ENCODE results near the gene DNAAF3. TPM values are rescaled to one million over a fixed set of nuclear protein-coding genes. Genes with fewer than 3 reads are reported as not detected.

DNAAF3 gene
- total RNA-seq, 1 experiment from 2014 or later = 13.1 TPM

- no peaks in the 10 kb centered on the region for H3K27me3 Mint-ChIP-seq (ENCODE audit: unreplicated experiment)
- no TSS peak for BruUV-seq (replicated peaks)
- H3K4me3 Mint-ChIP-seq (ENCODE audit: low read depth, unreplicated experiment) = peak within 1 kb of the TSS; percentile 83
- peak; percentile 16 for DNase-seq
- TF ChIP-seq CTCF (IDR thresholded peaks at IDR 0.05; ENCODE audit: unreplicated experiment) = no peak
- intact Hi-C loops (cut with micrococcal nuclease; ENCODE audit: unreplicated experiment) = loop anchor here (2.0 kb wide), 1 partner anchor 54 kb away; the partner anchor contains the start of gene RDH13
- H3K36me3 Mint-ChIP-seq (ENCODE audit: insufficient read depth, unreplicated experiment) = peaks cover 28% of the 10 kb centered on the region
- H3K9me3 Mint-ChIP-seq (ENCODE audit: low read depth, unreplicated experiment) = no peaks in the 10 kb centered on the region
- peak within 1 kb of the TSS; percentile 84 for H3K27ac Mint-ChIP-seq (ENCODE audit: unreplicated experiment)
- CTCF ChIA-PET = interaction anchor here (0.5 to 1.4 kb wide), 6 partner anchors 25 to 521 kb away, joined by 3 to 9 read pairs (median 4); partner anchors contain the start of gene DNAAF3
- peaks cover 22% of the 10 kb centered on the region for H3K4me1 Mint-ChIP-seq (ENCODE audit: low read depth, unreplicated experiment)
Observed at GRCh38 chr19:55116859-55117662, 49.4 kb downstream of the DNAAF3 start, which contains the start of gene PPP1R12C. PPP1R12C (minus strand) TSS chr19:55117637; CDS start chr19:55117543, 94 bp downstream.

- Mint-ChIP-seq H3K9me3 (ENCODE audit: low read depth, unreplicated experiment) (no peaks in the 10 kb centered on the region), H3K27ac (ENCODE audit: unreplicated experiment) (peak overlapping the region; percentile 84), H3K4me3 (ENCODE audit: low read depth, unreplicated experiment) (peak overlapping the region; percentile 83), H3K36me3 (ENCODE audit: insufficient read depth, unreplicated experiment) (peaks cover 28% of the 10 kb centered on the region), H3K4me1 (ENCODE audit: low read depth, unreplicated experiment) (peaks cover 22% of the 10 kb centered on the region), H3K27me3 (ENCODE audit: unreplicated experiment) (no peaks in the 10 kb centered on the region)
- intact Hi-C loops (cut with micrococcal nuclease; ENCODE audit: unreplicated experiment) = loop anchor here (2.0 kb wide), 1 partner anchor 54 kb away; the partner anchor contains the start of gene RDH13
- no peak for TF ChIP-seq CTCF (IDR thresholded peaks at IDR 0.05; ENCODE audit: unreplicated experiment)
- TSS peak; percentile 50 for BruUV-seq (replicated peaks)
- DNase-seq = peak; percentile 28
- CTCF ChIA-PET = interaction anchor here (0.5 to 0.9 kb wide), 3 partner anchors 25 to 773 kb away, joined by 3 to 5 read pairs (median 4); no protein-coding TSS in a partner anchor
Observed at GRCh38 chr19:55116232-55116858, 50.1 kb downstream of the DNAAF3 start.

GRCh38 chr19:55115446-55116065 is 50.9 kb downstream of the DNAAF3 start:
- no peaks in the 10 kb centered on the region for H3K27me3 Mint-ChIP-seq (ENCODE audit: unreplicated experiment)
- no peaks in the 10 kb centered on the region for H3K9me3 Mint-ChIP-seq (ENCODE audit: low read depth, unreplicated experiment)
- H3K36me3 Mint-ChIP-seq (ENCODE audit: insufficient read depth, unreplicated experiment) = peaks cover 28% of the 10 kb centered on the region
- peaks cover 22% of the 10 kb centered on the region for H3K4me1 Mint-ChIP-seq (ENCODE audit: low read depth, unreplicated experiment)
- no TSS peak for BruUV-seq (replicated peaks)
- H3K27ac Mint-ChIP-seq (ENCODE audit: unreplicated experiment) = peak overlapping the region; percentile 84
- intact Hi-C loops (cut with micrococcal nuclease; ENCODE audit: unreplicated experiment) = loop anchor here (2.0 kb wide), 1 partner anchor 53 kb away; the partner anchor contains the start of gene RDH13
- TF ChIP-seq CTCF (IDR thresholded peaks at IDR 0.05; ENCODE audit: unreplicated experiment) = no peak
- DNase-seq = no peak
- peak overlapping the region; percentile 83 for H3K4me3 Mint-ChIP-seq (ENCODE audit: low read depth, unreplicated experiment)
- CTCF ChIA-PET = interaction anchor here (0.6 kb wide), 1 partner anchor 772 kb away, joined by 3 read pairs; no protein-coding TSS in a partner anchor

- CTCF ChIA-PET = no interaction called here
- intact Hi-C loops (cut with micrococcal nuclease; ENCODE audit: unreplicated experiment) = no loop called here
- Mint-ChIP-seq H3K27ac (ENCODE audit: unreplicated experiment) (no peak overlapping the region), H3K9me3 (ENCODE audit: low read depth, unreplicated experiment) (no peaks in the 10 kb centered on the region), H3K4me3 (ENCODE audit: low read depth, unreplicated experiment) (peak overlapping the region; percentile 83), H3K36me3 (ENCODE audit: insufficient read depth, unreplicated experiment) (peaks cover 33% of the 10 kb centered on the region), H3K4me1 (ENCODE audit: low read depth, unreplicated experiment) (peaks cover 22% of the 10 kb centered on the region), H3K27me3 (ENCODE audit: unreplicated experiment) (no peaks in the 10 kb centered on the region)
- BruUV-seq (replicated peaks) = no TSS peak
- TF ChIP-seq CTCF (IDR thresholded peaks at IDR 0.05; ENCODE audit: unreplicated experiment) = no peak
- no peak for DNase-seq
Observed at GRCh38 chr19:55114566-55115145, 51.8 kb downstream of the DNAAF3 start.

Data from Calu3 (cell line).